ENCODE measurements around the gene PSMB2.
A peak's percentile ranks its signal among the peaks of the same experiment; 100 is the strongest.

Gene PSMB2

GRCh38 chr1:35640380-35641232, 720 bp downstream of the PSMB2 start:
- no peak for DNase-seq

- peak in 1 of 2 donors; percentile 82 for DNase-seq
Measured at GRCh38 chr1:35637401-35637809, 3.9 kb downstream of the PSMB2 start.

GRCh38 chr1:35633547-35633946, 7.8 kb downstream of the PSMB2 start:
- DNase-seq: no peak

- no peak for DNase-seq
Measured at GRCh38 chr1:35631396-35631795, 9.9 kb downstream of the PSMB2 start.

- DNase-seq: no peak
Measured at GRCh38 chr1:35629051-35629450, 12.3 kb downstream of the PSMB2 start.

- DNase-seq: no peak
Measured at GRCh38 chr1:35623832-35624231, 17.5 kb downstream of the PSMB2 start.

- no peak for DNase-seq
Measured at GRCh38 chr1:35622510-35623178, 18.7 kb downstream of the PSMB2 start.

GRCh38 chr1:35619237-35620121, 21.8 kb downstream of the PSMB2 start:
- DNase-seq: no peak

- no peak for DNase-seq
Measured at GRCh38 chr1:35615440-35615839, 25.9 kb downstream of the PSMB2 start.

- no peak for DNase-seq
Measured at GRCh38 chr1:35611655-35612054, 29.7 kb downstream of the PSMB2 start.

- no peak for DNase-seq
Measured at GRCh38 chr1:35605867-35606182, 35.5 kb downstream of the PSMB2 start.

- DNase-seq: no peak
Measured at GRCh38 chr1:35605071-35605866, 36.1 kb downstream of the PSMB2 start.

- no peak for DNase-seq
Measured at GRCh38 chr1:35603941-35604340, 37.4 kb downstream of the PSMB2 start.

- no peak for DNase-seq
Measured at GRCh38 chr1:35603468-35603867, 37.9 kb downstream of the PSMB2 start.

GRCh38 chr1:35600593-35600992, 40.7 kb downstream of the PSMB2 start:
- DNase-seq: no peak

- DNase-seq: no peak
Measured at GRCh38 chr1:35599411-35599810, 41.9 kb downstream of the PSMB2 start.

GRCh38 chr1:35598895-35599294, 42.4 kb downstream of the PSMB2 start:
- DNase-seq: no peak

GRCh38 chr1:35597870-35598269, 43.5 kb downstream of the PSMB2 start:
- DNase-seq: no peak

GRCh38 chr1:35595684-35596083, 45.6 kb downstream of the PSMB2 start:
- DNase-seq: no peak

- no peak for DNase-seq
Measured at GRCh38 chr1:35594005-35594760, 47.1 kb downstream of the PSMB2 start.

GRCh38 chr1:35592991-35593769, 48.1 kb downstream of the PSMB2 start:
- no peak for DNase-seq
